Thyroid gland (tissue), 4 donors: ENCODE measurements around the gene DARS1.

ENCODE experiments used
- CTCF ChIP-seq, 6 experiments: fragments of 200-600 bp in 3 of 6; fragments of 450-650 bp in 3 of 6; sonication (generic) in 3 of 6; IDR thresholded peaks; one replicate each; pipeline ENCODE4 v1.5.1; 2016 to 2019; ENCODE audit warnings: antibody characterized with exemption in 6 of 6, mild to moderate bottlenecking in 2 of 6, inconsistent platforms in 1 of 6, moderate library complexity in 1 of 6
- POLR2A ChIP-seq, 2 donors: fragments of 450-650 bp; IDR thresholded peaks; one replicate each; pipeline ENCODE4 v1.6.1; 2017; ENCODE audit warnings: antibody characterized with exemption in 2 of 2, mild to moderate bottlenecking in 2 of 2, moderate library complexity in 1 of 2

- TF ChIP-seq CTCF (IDR thresholded peaks at IDR 0.05) (no peak), POLR2A (IDR thresholded peaks at IDR 0.05) (no peak)
Observed at GRCh38 chr2:135909976-135910375, 75.5 kb downstream of the DARS1 start.
